HEK293T (cell line): ENCODE measurements around the gene FAU.

Experiments used
- BHLHE40 ChIP-seq: fragments of 450-650 bp; IDR thresholded peaks from 2 replicates; pipeline ENCODE4 v1.6.1; 2016; ENCODE audit warnings: mild to moderate bottlenecking, moderate library complexity, borderline replicate concordance
- FOXA1 ChIP-seq: fragments of 450-650 bp; IDR thresholded peaks from 2 replicates; pipeline ENCODE4 v1.6.1; 2016; ENCODE audit warnings: mild to moderate bottlenecking
- FOXK2 ChIP-seq: fragments of 450-650 bp; IDR thresholded peaks from 2 replicates; pipeline ENCODE4 v1.6.1; 2016; ENCODE audit warnings: mild to moderate bottlenecking
- LEF1 ChIP-seq: fragments of 450-650 bp; IDR thresholded peaks from 2 replicates; pipeline ENCODE4 v1.6.1; 2017; ENCODE audit warnings: mild to moderate bottlenecking, borderline replicate concordance
- SP1 ChIP-seq: fragments of 450-650 bp; IDR thresholded peaks from 2 replicates; pipeline ENCODE4 v1.6.1; 2017
- SUZ12 ChIP-seq: fragments of 450-650 bp; IDR thresholded peaks from 2 replicates; pipeline ENCODE4 v1.6.1; 2016; ENCODE audit warnings: mild to moderate bottlenecking
- TARDBP ChIP-seq: fragments of 450-650 bp; IDR thresholded peaks from 2 replicates; pipeline ENCODE4 v1.6.1; 2016
- ZNF384 ChIP-seq: fragments of 450-650 bp; IDR thresholded peaks from 2 replicates; pipeline ENCODE4 v1.6.1; 2016
- TF ChIP-seq, protein P1 (sequence below): fragments of 450-650 bp; IDR thresholded peaks from 2 replicates; pipeline ENCODE4 v1.6.1; 2016

DNA sequence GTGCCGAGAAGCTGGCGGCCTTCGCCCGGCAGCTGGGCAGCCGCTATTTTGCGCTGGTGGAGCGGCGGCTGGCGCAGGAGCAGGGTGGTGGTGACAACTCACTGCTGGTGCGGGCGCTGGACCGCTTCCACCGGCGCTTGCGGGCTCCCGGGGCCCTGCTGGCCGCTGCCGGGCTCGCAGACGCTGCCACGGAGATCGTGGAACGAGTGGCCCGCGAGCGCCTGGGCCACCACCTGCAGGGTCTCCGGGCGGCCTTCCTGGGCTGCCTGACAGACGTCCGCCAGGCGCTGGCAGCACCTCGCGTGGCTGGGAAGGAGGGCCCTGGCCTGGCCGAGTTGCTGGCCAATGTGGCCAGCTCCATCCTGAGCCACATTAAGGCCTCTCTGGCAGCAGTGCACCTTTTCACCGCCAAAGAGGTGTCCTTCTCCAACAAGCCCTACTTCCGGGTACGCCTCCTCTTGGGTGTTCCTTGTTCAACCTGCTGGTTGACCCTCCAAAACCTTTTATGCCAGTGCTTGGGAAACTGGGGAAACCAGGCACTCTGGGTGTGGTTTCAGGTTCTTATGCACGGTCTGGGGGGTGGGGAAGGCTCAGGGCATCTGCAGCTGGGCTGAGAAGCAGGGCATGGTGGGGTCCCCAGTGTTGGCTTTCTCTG is 13.3 kb downstream of the FAU start:
- TF ChIP-seq BHLHE40: no peak
- TF ChIP-seq ZNF384: no peak
- TF ChIP-seq SP1: no peak
- TF ChIP-seq FOXK2: no peak
- no peak for TF ChIP-seq LEF1
- no peak for TF ChIP-seq SUZ12
- TF ChIP-seq, protein P1, sequence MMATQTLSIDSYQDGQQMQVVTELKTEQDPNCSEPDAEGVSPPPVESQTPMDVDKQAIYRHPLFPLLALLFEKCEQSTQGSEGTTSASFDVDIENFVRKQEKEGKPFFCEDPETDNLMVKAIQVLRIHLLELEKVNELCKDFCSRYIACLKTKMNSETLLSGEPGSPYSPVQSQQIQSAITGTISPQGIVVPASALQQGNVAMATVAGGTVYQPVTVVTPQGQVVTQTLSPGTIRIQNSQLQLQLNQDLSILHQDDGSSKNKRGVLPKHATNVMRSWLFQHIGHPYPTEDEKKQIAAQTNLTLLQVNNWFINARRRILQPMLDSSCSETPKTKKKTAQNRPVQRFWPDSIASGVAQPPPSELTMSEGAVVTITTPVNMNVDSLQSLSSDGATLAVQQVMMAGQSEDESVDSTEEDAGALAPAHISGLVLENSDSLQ: no peak
- TF ChIP-seq FOXA1: no peak
- TF ChIP-seq TARDBP: no peak
